Measurements from ENCODE around the gene ADGRG3.

GRCh38 chr16:57637424-57637823 is 30.7 kb upstream of the ADGRG3 start:
- TF ChIP-seq BCL11A (IDR thresholded peaks at IDR 0.05; ENCODE audit: low read depth in 2 of 2, low read length in 2 of 2) (no peak), ATF3 (IDR thresholded peaks at IDR 0.05; ENCODE audit: insufficient read depth, low read depth, low read length) (no peak), CTCF (IDR thresholded peaks at IDR 0.05; ENCODE audit: control extremely low read depth in 1 of 3, insufficient read depth in 1 of 3, low read depth in 1 of 3, low read length in 3 of 3) (no peak), ASH2L (IDR thresholded peaks at IDR 0.05; ENCODE audit: low read length) (no peak), POLR2A (IDR thresholded peaks at IDR 0.05; ENCODE audit: control extremely low read depth in 1 of 2, low read depth in 2 of 2, low read length in 2 of 2) (no peak), CHD1 (IDR thresholded peaks at IDR 0.05; ENCODE audit: low read depth, low read length) (no peak)
